Suprapubic skin (tissue), 3 donors: ENCODE results near the gene MRPL47.

ENCODE experiments used
- EP300 ChIP-seq: sonication (generic); formaldehyde crosslinking; IDR thresholded peaks from one replicate; pipeline ENCODE4 v1.6.1; 2017; ENCODE audit warnings: antibody characterized with exemption
- POLR2A ChIP-seq, 2 donors: fragments of 450-650 bp; IDR thresholded peaks; one replicate each; pipeline ENCODE4 v1.6.1; 2017; ENCODE audit warnings: antibody characterized with exemption in 2 of 2, mild to moderate bottlenecking in 2 of 2, moderate library complexity in 2 of 2
- TF ChIP-seq, protein P1 (sequence below), 2 donors: fragments of 200-600 bp in 1 of 2; fragments of 450-650 bp in 1 of 2; sonication (generic) in 1 of 2; IDR thresholded peaks; one replicate each; pipeline ENCODE4 v1.5.1; 2016 to 2019; ENCODE audit warnings: antibody characterized with exemption in 2 of 2, mild to moderate bottlenecking in 1 of 2, moderate library complexity in 1 of 2

DNA sequence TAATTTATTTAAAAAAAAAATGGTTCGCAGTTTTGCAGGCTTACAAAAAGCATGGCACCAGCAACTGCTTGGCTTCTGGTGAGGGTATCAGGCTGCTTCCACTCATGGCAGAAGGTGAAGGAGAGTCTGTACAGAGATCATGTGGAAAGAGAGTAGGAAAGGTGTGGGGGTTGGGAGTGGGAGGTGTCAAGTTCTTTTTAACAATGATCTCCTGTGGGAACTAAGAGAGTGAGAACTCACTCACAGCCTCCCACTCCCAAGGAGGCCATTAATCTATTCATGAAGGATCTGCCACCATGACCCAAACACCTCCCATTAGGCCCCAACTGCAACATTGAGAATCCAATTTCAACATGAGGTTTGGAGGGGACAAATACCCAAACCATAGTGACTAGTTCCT, 62.8 kb downstream of the MRPL47 start:
- TF ChIP-seq POLR2A (IDR thresholded peaks at IDR 0.05) = no peak
- TF ChIP-seq, protein P1, sequence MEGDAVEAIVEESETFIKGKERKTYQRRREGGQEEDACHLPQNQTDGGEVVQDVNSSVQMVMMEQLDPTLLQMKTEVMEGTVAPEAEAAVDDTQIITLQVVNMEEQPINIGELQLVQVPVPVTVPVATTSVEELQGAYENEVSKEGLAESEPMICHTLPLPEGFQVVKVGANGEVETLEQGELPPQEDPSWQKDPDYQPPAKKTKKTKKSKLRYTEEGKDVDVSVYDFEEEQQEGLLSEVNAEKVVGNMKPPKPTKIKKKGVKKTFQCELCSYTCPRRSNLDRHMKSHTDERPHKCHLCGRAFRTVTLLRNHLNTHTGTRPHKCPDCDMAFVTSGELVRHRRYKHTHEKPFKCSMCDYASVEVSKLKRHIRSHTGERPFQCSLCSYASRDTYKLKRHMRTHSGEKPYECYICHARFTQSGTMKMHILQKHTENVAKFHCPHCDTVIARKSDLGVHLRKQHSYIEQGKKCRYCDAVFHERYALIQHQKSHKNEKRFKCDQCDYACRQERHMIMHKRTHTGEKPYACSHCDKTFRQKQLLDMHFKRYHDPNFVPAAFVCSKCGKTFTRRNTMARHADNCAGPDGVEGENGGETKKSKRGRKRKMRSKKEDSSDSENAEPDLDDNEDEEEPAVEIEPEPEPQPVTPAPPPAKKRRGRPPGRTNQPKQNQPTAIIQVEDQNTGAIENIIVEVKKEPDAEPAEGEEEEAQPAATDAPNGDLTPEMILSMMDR (IDR thresholded peaks at IDR 0.05) = no peak
- no peak for TF ChIP-seq EP300
